Vagina (tissue), 2 donors: ENCODE results near the gene ZNF282.
A peak's percentile ranks its signal among the peaks of the same experiment; 100 is the strongest.

Experiments
- CTCF ChIP-seq, 3 experiments: fragments of 450-650 bp in 2 of 3; fragments of 200-600 bp in 1 of 3; sonication (generic) in 1 of 3; IDR thresholded peaks; one replicate each; pipeline ENCODE4 v1.5.1; 2017 to 2019; ENCODE audit warnings: antibody characterized with exemption in 3 of 3, mild to moderate bottlenecking in 2 of 3, moderate library complexity in 2 of 3
- POLR2A ChIP-seq, 2 donors: fragments of 450-650 bp; IDR thresholded peaks; one replicate each; pipeline ENCODE4 v1.6.1; 2017; ENCODE audit warnings: antibody characterized with exemption in 2 of 2, mild to moderate bottlenecking in 2 of 2, moderate library complexity in 2 of 2
- POLR2AphosphoS5 ChIP-seq, 2 donors: sonication (generic); formaldehyde crosslinking; IDR thresholded peaks; one replicate each; pipeline ENCODE4 v1.9.0; 2017; ENCODE audit warnings: antibody characterized with exemption in 2 of 2, mild to moderate bottlenecking in 2 of 2, low read depth in 1 of 2; ENCODE audit not compliant: insufficient read depth in 1 of 2

GRCh38 chr7:149195180-149196150 is at the start of gene ZNF282:
- TF ChIP-seq CTCF (IDR thresholded peaks at IDR 0.05), result peak in 2 of 3 experiments; percentile 26 to 48
- TF ChIP-seq POLR2A (IDR thresholded peaks at IDR 0.05), result no peak
- peak in 1 of 2 donors; percentile 73 for TF ChIP-seq POLR2AphosphoS5 (IDR thresholded peaks at IDR 0.05; ENCODE audit: insufficient read depth in 1 of 2, low read depth in 1 of 2)
